GM23248 (cell line): ENCODE measurements around the gene RHOC.

ENCODE experiments used
- EZH2 ChIP-seq: fragments of 200-600 bp; sonication (generic); IDR thresholded peaks from 2 replicates; pipeline ENCODE4 v1.6.1; 2018; ENCODE audit warnings: antibody characterized with exemption, mild to moderate bottlenecking; ENCODE audit not compliant: insufficient read depth, poor library complexity, severe bottlenecking
- EZH2phosphoT487 ChIP-seq: fragments of 200-600 bp; sonication (generic); IDR thresholded peaks from 2 replicates; pipeline ENCODE4 v1.6.1; 2018; ENCODE audit warnings: antibody characterized with exemption, moderate library complexity, mild to moderate bottlenecking, low read depth; ENCODE audit not compliant: insufficient read depth

DNA sequence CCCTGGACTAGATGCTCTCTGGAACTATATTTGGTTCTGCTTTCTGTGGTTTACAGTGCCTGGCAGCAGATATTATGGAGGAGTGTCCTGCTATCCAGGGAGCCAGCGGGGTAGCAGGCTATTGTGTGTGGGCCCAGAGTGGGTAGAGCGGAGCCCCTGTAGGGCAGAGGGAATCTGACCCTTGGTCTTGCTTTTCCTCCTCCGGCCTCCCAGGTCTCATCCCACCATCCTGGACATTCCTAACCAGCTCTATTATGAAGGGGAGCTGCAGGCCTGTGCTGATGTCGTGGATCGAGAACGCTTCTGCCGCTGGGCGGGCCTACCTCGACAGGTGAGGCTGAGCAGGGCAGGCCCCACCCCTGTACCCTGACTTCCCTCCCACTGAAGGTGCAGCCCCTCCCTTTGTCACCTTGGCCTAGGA, 9.1 kb downstream of the RHOC start:
- TF ChIP-seq EZH2 (no peak), EZH2phosphoT487 (no peak)
